ENCODE measurements around the gene KLK14. TPM values are rescaled to one million over a fixed set of nuclear protein-coding genes. Genes with fewer than 3 reads are reported as not detected.

KLK14 gene
- total and polyA plus RNA-seq, 5 donors from 2014 or later = 0.35 TPM; not detected in 4

GRCh38 chr19:51071095-51071405, 11.6 kb downstream of the KLK14 start:
- no peak for ATAC-seq (ENCODE audit: low read depth in 2 of 2)
- Mint-ChIP-seq H3K9me3 (peaks cover 0 to 8% (median 6%) of the 10 kb centered on the region in 7 donors), H3K4me1 (peaks cover 0 to under 1% (median 0%) of the 10 kb centered on the region in 4 donors)

DNA sequence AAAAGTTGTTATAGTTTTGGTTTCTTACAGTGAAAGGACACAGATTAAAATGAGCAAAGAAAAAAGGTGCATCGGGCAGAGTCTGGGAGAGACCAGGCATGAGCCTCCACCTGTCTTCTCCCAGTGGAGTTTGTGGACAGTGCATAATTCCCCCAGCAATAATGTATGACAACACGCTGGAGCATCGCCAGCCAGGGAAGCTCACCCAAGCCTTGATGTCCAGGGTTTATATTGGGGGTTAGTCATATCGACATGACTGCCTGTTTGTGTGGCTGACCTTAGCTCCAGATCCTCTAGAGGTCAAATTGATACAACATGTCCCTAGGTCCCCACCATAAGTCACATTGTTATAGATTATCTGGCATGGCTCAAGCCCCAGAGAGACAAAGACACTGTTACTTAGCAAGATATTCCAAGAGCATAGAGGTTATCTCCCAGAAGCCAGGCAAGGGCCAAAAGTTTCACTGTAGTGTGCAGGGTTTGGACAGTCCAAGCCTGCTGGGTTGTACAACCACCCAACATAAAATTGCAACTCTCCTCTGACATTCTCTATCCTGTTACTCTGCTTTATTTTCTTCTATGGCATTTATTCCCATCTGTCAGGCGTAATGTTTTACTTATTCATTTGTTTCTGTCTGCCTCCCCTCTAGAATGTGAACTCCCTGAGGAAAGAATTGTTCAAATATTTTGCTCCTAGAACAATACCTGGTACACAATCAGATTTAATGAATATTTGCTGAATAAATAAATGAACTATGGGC, 12.2 kb downstream of the KLK14 start:
- H3K9me3 Mint-ChIP-seq = peaks cover 0 to 8% (median 6%) of the 10 kb centered on the region in 7 donors
- H3K27ac Mint-ChIP-seq = no peak overlapping the region
- Histone ChIP-seq H3K27ac (ENCODE audit: insufficient read depth, low read length, poor library complexity, severe bottlenecking) (no peak overlapping the region), H3K4me1 (ENCODE audit: control insufficient read depth, insufficient read depth, low read length, poor library complexity, severe bottlenecking) (no peaks in the 10 kb centered on the region), H3K36me3 (ENCODE audit: control insufficient read depth, insufficient read depth, low read length) (no peaks in the 10 kb centered on the region), H3K4me3 (ENCODE audit: low read depth, low read length) (no peak overlapping the region), H3K9me3 (ENCODE audit: control insufficient read depth in 2 of 2, low read length in 2 of 2) (peaks cover 0 to 8% of the 10 kb centered on the region in 2 experiments), H3K27me3 (ENCODE audit: control insufficient read depth, insufficient read depth, low read length) (peaks cover 14% of the 10 kb centered on the region)
- H3K4me3 Mint-ChIP-seq = no peak overlapping the region
- ATAC-seq (ENCODE audit: low read depth in 2 of 2) (no peak), DNase-seq (no peak)
- peaks cover 0 to 4% (median 0%) of the 10 kb centered on the region in 4 donors for H3K4me1 Mint-ChIP-seq
- H3K36me3 Mint-ChIP-seq = no peaks in the 10 kb centered on the region
- peaks cover 18% of the 10 kb centered on the region for H3K27me3 Mint-ChIP-seq

More at GRCh38 chr19:51071095-51071405, 11.6 kb downstream of the KLK14 start:
- Histone ChIP-seq H3K27me3 (ENCODE audit: control insufficient read depth, insufficient read depth, low read length) (peaks cover 11% of the 10 kb centered on the region), H3K4me3 (ENCODE audit: low read depth, low read length) (no peak overlapping the region), H3K27ac (ENCODE audit: insufficient read depth, low read length, poor library complexity, severe bottlenecking) (no peak overlapping the region), H3K9me3 (ENCODE audit: control insufficient read depth in 2 of 2, low read length in 2 of 2) (peaks cover 0 to 8% of the 10 kb centered on the region in 2 experiments), H3K36me3 (ENCODE audit: control insufficient read depth, insufficient read depth, low read length) (no peaks in the 10 kb centered on the region), H3K4me1 (ENCODE audit: control insufficient read depth, insufficient read depth, low read length, poor library complexity, severe bottlenecking) (no peaks in the 10 kb centered on the region)
- no peaks in the 10 kb centered on the region for H3K36me3 Mint-ChIP-seq
- no peak overlapping the region for H3K27ac Mint-ChIP-seq
- peaks cover 16% of the 10 kb centered on the region for H3K27me3 Mint-ChIP-seq
- no peak overlapping the region for H3K4me3 Mint-ChIP-seq
- DNase-seq = no peak

DNA sequence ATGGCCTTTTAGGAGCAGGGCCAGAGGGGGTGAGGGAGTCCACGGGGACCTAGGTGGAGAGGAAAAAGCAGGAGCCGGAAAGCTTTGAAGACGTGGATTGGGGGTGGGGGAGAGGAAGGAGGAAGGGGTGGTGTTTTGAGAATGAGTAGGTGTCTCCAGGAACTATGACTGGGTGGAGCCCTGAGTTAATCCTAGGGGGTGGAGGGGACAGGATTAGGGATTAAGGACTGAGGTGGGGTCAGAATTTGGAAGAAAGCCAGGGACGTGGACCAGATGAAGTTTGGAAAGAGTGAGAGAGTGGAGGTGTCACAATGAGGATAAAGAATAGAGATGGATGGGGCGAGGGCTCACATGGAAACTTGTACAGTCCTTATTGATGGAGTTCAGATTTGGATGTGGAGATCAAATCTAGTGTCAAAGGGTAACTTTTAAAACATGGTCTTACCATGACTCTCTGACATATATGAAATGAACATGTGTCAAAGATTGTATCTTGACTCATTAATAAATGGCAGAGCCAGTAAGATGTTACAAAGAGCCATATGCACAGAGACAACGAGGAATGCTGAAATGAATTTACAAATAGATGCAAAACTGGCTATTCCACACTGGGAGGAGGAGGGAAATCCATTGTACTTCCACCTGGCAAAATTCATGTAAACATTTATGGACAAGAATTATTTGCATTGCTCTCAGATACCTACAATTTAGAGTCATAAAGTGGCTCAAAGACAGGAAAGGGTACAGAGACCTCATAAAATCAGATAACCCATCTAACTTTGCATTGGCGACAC, 16.1 kb downstream of the KLK14 start:
- peaks cover 23% of the 10 kb centered on the region for H3K27me3 Mint-ChIP-seq
- peaks cover 22% of the 10 kb centered on the region for H3K27me3 ChIP-seq (ENCODE audit: control insufficient read depth, insufficient read depth, low read length)
- H3K4me3 Mint-ChIP-seq = no peak overlapping the region
- ATAC-seq (ENCODE audit: low read depth in 2 of 2) (no peak), DNase-seq (no peak)
- H3K4me1 ChIP-seq (ENCODE audit: control insufficient read depth, insufficient read depth, low read length, poor library complexity, severe bottlenecking) = no peaks in the 10 kb centered on the region
- no peaks in the 10 kb centered on the region for H3K9me3 ChIP-seq (ENCODE audit: control insufficient read depth in 2 of 2, low read length in 2 of 2)
- H3K36me3 Mint-ChIP-seq = peaks cover 3% of the 10 kb centered on the region
- no peak overlapping the region for H3K27ac ChIP-seq (ENCODE audit: insufficient read depth, low read length, poor library complexity, severe bottlenecking)
- H3K36me3 ChIP-seq (ENCODE audit: control insufficient read depth, insufficient read depth, low read length) = no peaks in the 10 kb centered on the region
- peaks cover 0 to 9% (median under 1%) of the 10 kb centered on the region in 4 donors for H3K4me1 Mint-ChIP-seq
- H3K27ac Mint-ChIP-seq = no peak overlapping the region
- H3K9me3 Mint-ChIP-seq = peaks cover 0 to 3% (median 0%) of the 10 kb centered on the region in 7 donors
- no peak overlapping the region for H3K4me3 ChIP-seq (ENCODE audit: low read depth, low read length)

GRCh38 chr19:51065221-51065960, 17.3 kb downstream of the KLK14 start:
- DNase-seq (no peak), ATAC-seq (ENCODE audit: low read depth in 2 of 2) (no peak)
- Mint-ChIP-seq H3K4me1 (peaks cover 0 to 9% (median under 1%) of the 10 kb centered on the region in 4 donors), H3K4me3 (peak overlapping the region in 2 of 4 donors; percentile 49 to 64), H3K9me3 (peaks cover 0 to 6% (median 2%) of the 10 kb centered on the region in 7 donors), H3K36me3 (peaks cover 3% of the 10 kb centered on the region), H3K27ac (no peak overlapping the region), H3K27me3 (peaks cover 29% of the 10 kb centered on the region)
- Histone ChIP-seq H3K4me1 (ENCODE audit: control insufficient read depth, insufficient read depth, low read length, poor library complexity, severe bottlenecking) (no peaks in the 10 kb centered on the region), H3K9me3 (ENCODE audit: control insufficient read depth in 2 of 2, low read length in 2 of 2) (no peaks in the 10 kb centered on the region), H3K27ac (ENCODE audit: insufficient read depth, low read length, poor library complexity, severe bottlenecking) (no peak overlapping the region), H3K36me3 (ENCODE audit: control insufficient read depth, insufficient read depth, low read length) (no peaks in the 10 kb centered on the region), H3K4me3 (ENCODE audit: low read depth, low read length) (no peak overlapping the region), H3K27me3 (ENCODE audit: control insufficient read depth, insufficient read depth, low read length) (peaks cover 22% of the 10 kb centered on the region)

GRCh38 chr19:51064534-51065220, 18.0 kb downstream of the KLK14 start, which contains the start of gene KLK13:
TSS of gene KLK13 (minus strand) at chr19:51065092. CDS start at chr19:51065067, 25 bp downstream.
- H3K9me3 ChIP-seq (ENCODE audit: control insufficient read depth in 2 of 2, low read length in 2 of 2) = no peaks in the 10 kb centered on the region
- DNase-seq (peak in 1 of 3 donors; percentile 1), ATAC-seq (ENCODE audit: low read depth in 2 of 2) (no peak)
- peaks cover 0 to 6% (median 2%) of the 10 kb centered on the region in 7 donors for H3K9me3 Mint-ChIP-seq
- no peak within 1 kb of the TSS for H3K27ac ChIP-seq (ENCODE audit: insufficient read depth, low read length, poor library complexity, severe bottlenecking)
- no peak within 1 kb of the TSS for H3K4me3 ChIP-seq (ENCODE audit: low read depth, low read length)
- peaks cover 21% of the 10 kb centered on the region for H3K27me3 ChIP-seq (ENCODE audit: control insufficient read depth, insufficient read depth, low read length)
- no peaks in the 10 kb centered on the region for H3K4me1 ChIP-seq (ENCODE audit: control insufficient read depth, insufficient read depth, low read length, poor library complexity, severe bottlenecking)
- no peaks in the 10 kb centered on the region for H3K36me3 ChIP-seq (ENCODE audit: control insufficient read depth, insufficient read depth, low read length)
- H3K4me3 Mint-ChIP-seq = peak within 1 kb of the TSS in 2 of 4 donors; percentile 62 to 64
- peaks cover 0 to 9% (median under 1%) of the 10 kb centered on the region in 4 donors for H3K4me1 Mint-ChIP-seq
- peaks cover 29% of the 10 kb centered on the region for H3K27me3 Mint-ChIP-seq
- H3K36me3 Mint-ChIP-seq = peaks cover 3% of the 10 kb centered on the region
- H3K27ac Mint-ChIP-seq = no peak within 1 kb of the TSS

DNA sequence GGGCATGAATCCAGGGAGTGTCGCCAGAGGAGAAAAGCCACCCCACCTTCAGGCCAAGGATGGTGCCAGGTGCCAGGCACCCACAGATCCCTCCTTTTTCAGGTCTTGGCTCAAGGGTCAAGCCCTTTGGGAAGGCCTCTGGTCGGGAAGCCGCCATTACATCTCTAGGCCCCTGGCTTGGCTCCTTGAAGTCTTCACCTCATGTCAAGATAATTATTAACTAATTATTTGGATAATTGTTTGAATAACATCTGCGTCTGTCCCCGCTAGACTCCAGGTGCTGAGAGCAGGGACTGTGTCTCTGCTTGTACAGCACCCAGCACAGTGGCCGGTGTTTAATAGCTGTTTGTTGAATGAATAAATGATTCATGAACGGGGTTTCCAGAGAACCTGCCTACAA, 19.0 kb downstream of the KLK14 start:
- no peak for ATAC-seq (ENCODE audit: low read depth in 2 of 2)
- peaks cover 0 to 9% (median under 1%) of the 10 kb centered on the region in 4 donors for H3K4me1 Mint-ChIP-seq
- Histone ChIP-seq H3K9me3 (ENCODE audit: control insufficient read depth in 2 of 2, low read length in 2 of 2) (no peaks in the 10 kb centered on the region), H3K4me3 (ENCODE audit: low read depth, low read length) (no peak overlapping the region), H3K36me3 (ENCODE audit: control insufficient read depth, insufficient read depth, low read length) (no peaks in the 10 kb centered on the region), H3K27me3 (ENCODE audit: control insufficient read depth, insufficient read depth, low read length) (peaks cover 18% of the 10 kb centered on the region), H3K4me1 (ENCODE audit: control insufficient read depth, insufficient read depth, low read length, poor library complexity, severe bottlenecking) (no peaks in the 10 kb centered on the region), H3K27ac (ENCODE audit: insufficient read depth, low read length, poor library complexity, severe bottlenecking) (no peak overlapping the region)
- DNase-seq = no peak
- H3K9me3 Mint-ChIP-seq = peaks cover 0 to 6% (median 2%) of the 10 kb centered on the region in 7 donors
- H3K27ac Mint-ChIP-seq = no peak overlapping the region
- H3K36me3 Mint-ChIP-seq = peaks cover 3% of the 10 kb centered on the region
- peaks cover 29% of the 10 kb centered on the region for H3K27me3 Mint-ChIP-seq
- H3K4me3 Mint-ChIP-seq = no peak overlapping the region

GRCh38 chr19:51060973-51061372, 21.7 kb downstream of the KLK14 start:
- H3K27ac ChIP-seq (ENCODE audit: insufficient read depth, low read length, poor library complexity, severe bottlenecking) = no peak overlapping the region
- H3K4me3 ChIP-seq (ENCODE audit: low read depth, low read length) = no peak overlapping the region
- Mint-ChIP-seq H3K4me1 (peaks cover 0 to 8% (median under 1%) of the 10 kb centered on the region in 4 donors), H3K27me3 (peaks cover 22% of the 10 kb centered on the region), H3K27ac (peak overlapping the region in 1 of 3 donors; percentile 9), H3K36me3 (peaks cover 3% of the 10 kb centered on the region), H3K4me3 (no peak overlapping the region), H3K9me3 (peaks cover 0 to 4% (median 2%) of the 10 kb centered on the region in 7 donors)
- no peaks in the 10 kb centered on the region for H3K36me3 ChIP-seq (ENCODE audit: control insufficient read depth, insufficient read depth, low read length)
- ATAC-seq (ENCODE audit: low read depth in 2 of 2) = no peak
- H3K27me3 ChIP-seq (ENCODE audit: control insufficient read depth, insufficient read depth, low read length) = peaks cover 19% of the 10 kb centered on the region
- DNase-seq = no peak
- H3K9me3 ChIP-seq (ENCODE audit: control insufficient read depth in 2 of 2, low read length in 2 of 2) = no peaks in the 10 kb centered on the region
- H3K4me1 ChIP-seq (ENCODE audit: control insufficient read depth, insufficient read depth, low read length, poor library complexity, severe bottlenecking) = no peaks in the 10 kb centered on the region
